NCI-H524 treated with DMSO at 0.1 percent for 48 hours (cell line): Measurements from ENCODE around the gene TOB1.

ENCODE experiments used
- DNase-seq: peaks from one replicate; lab custom pipeline; 2025; lab: John Stamatoyannopoulos, UW

TOB1 gene

GRCh38 chr17:50866261-50866949, at the start of gene TOB1:
Gene TOB1, minus strand, starts transcription at chr17:50866354. Its CDS starts 2,337 bp downstream, at chr17:50864017.
- DNase-seq: peak; percentile 91

GRCh38 chr17:50914505-50915063, 48.4 kb upstream of the TOB1 start:
- DNase-seq: no peak

GRCh38 chr17:50913120-50913519, 47.0 kb upstream of the TOB1 start:
- no peak for DNase-seq

GRCh38 chr17:50911890-50912289, 45.7 kb upstream of the TOB1 start:
- DNase-seq: no peak

- DNase-seq: no peak
Observed at GRCh38 chr17:50911450-50911849, 45.3 kb upstream of the TOB1 start.

GRCh38 chr17:50909765-50910605, 43.8 kb upstream of the TOB1 start:
- DNase-seq: no peak

GRCh38 chr17:50908860-50909764, 43.0 kb upstream of the TOB1 start:
- DNase-seq: no peak

GRCh38 chr17:50908140-50908859, 42.1 kb upstream of the TOB1 start:
- DNase-seq: no peak

- no peak for DNase-seq
Observed at GRCh38 chr17:50906443-50906842, 40.3 kb upstream of the TOB1 start.

GRCh38 chr17:50905460-50905803, 39.3 kb upstream of the TOB1 start:
- DNase-seq: peak; percentile 36

- DNase-seq: no peak
Observed at GRCh38 chr17:50904518-50905459, 38.6 kb upstream of the TOB1 start.

- no peak for DNase-seq
Observed at GRCh38 chr17:50903604-50904517, 37.7 kb upstream of the TOB1 start.

- no peak for DNase-seq
Observed at GRCh38 chr17:50902372-50903353, 36.5 kb upstream of the TOB1 start.

GRCh38 chr17:50900383-50900892, 34.3 kb upstream of the TOB1 start:
- no peak for DNase-seq

GRCh38 chr17:50899559-50900319, 33.6 kb upstream of the TOB1 start:
- no peak for DNase-seq

- DNase-seq: no peak
Observed at GRCh38 chr17:50899005-50899460, 32.9 kb upstream of the TOB1 start.
